SH-SY5Y (cell line): ENCODE data around the gene RAP1B.

Experiments used
- GATA2 ChIP-seq: IDR thresholded peaks from 2 replicates; pipeline ENCODE4 v1.6.1; 2011; ENCODE audit warnings: mild to moderate bottlenecking, low read depth, low read length
- GATA3 ChIP-seq: IDR thresholded peaks from 2 replicates; pipeline ENCODE4 v1.6.1; 2011; ENCODE audit warnings: low read depth, mild to moderate bottlenecking, low read length, moderate library complexity

DNA sequence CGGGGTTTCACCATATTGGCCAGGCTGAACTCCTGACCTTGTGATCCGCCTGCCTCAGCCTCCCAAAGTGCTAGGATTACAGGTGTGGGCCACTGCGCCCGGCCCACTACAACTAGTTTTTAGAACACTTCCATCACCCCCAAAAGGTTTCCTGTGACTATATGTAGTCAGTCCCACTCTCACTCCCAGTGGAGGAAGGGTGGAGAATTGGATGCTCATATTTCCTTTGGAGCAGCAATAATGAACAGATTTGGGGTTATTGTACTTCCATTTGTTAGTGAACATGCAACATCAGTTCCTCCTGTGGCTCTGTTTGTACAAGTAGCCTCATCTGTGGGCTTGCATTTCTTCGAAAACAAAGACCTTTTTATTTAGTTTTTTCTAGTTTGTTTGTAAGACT is 35.8 kb downstream of the RAP1B start:
- TF ChIP-seq GATA2, result no peak
- TF ChIP-seq GATA3, result no peak
